NCI-H226 (cell line): ENCODE measurements around the gene SNX17.
A peak's percentile ranks its signal among the peaks of the same experiment; 100 is the strongest.
"Not testable (repeated sequence)": the region's sequence is repeated elsewhere in the genome, so short reads cannot be mapped to it uniquely, and the experiment has no call there.

Experiments used
- DNase-seq: peaks from one replicate; pipeline ENCODE4 v3.0.0-alpha.2; 2015

SNX17 gene

DNA sequence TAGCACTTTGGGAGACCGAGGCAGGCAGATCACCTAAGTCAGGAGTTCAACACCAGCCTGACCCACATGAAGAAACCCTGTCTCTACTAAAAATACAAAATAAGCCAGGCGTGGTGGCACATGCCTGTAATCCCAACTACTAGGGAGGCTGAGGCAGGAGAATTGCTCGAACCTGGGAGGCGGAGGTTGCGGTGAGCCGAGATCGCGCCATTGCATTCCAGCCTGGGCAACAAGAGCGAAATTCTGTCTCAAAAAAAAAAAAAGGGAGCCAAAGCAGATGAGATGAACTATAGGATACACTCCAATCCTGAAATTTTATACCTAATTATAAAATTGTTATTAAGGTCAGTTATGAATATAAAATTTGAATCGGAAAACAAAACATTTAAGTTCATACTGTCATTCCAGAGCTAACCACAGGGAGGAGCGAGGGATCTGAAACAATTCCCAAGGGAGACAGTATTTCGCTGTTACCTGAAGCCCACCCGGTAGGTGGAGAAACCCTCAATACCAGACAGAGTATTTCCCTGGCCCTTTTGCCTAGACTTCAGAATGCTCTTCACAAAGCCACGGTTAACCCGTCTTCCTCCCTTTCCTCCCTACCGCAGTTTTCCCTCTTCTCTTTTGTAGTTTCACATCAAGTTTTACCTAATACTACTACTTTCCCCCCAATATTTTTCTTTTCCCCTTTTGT lies 37.5 kb downstream of the SNX17 start:
- DNase-seq = peak; percentile 12

DNA sequence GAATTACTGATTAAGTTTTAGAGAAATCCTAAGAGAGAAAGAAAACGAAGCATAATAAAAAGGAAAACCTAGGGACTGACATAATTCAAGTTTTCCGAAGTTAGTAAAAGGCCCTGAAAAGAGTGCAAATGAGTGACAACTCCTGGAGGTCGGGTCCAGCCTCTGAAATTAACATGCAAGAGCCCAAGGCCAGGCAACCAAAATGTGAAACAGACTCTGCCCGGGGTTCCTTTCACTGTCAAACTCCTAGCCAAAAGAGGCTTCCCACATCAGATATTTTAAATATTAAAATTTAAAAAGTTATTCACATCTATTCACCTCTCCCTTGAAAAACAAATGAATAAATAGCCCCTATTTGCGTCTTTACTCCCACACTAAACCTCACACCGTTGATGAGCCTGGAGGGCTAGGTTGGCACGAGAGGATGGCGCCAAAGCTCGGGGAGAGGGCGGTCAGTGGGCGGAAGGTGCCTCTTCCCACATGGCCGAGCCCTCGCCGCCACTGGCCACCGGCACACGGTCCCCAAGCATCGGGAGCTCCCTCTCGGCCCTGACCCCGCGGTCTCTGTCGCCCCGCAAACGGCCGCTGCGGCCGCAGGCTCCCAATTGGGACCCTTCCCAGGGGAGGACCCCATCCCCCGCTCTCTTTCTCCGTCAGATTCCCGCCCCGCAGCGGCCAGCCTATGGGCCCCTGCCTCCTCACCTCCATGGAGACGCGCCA lies 38.3 kb downstream of the SNX17 start:
- no peak for DNase-seq

GRCh38 chr2:27409321-27410073 lies 39.1 kb downstream of the SNX17 start, which contains the start of gene PPM1G:
Gene PPM1G (minus strand): TSS chr2:27409591. CDS start chr2:27409422, 169 bp downstream.
- peak; percentile 87 for DNase-seq

GRCh38 chr2:27412419-27413152 lies 42.2 kb downstream of the SNX17 start:
- DNase-seq = no peak

DNA sequence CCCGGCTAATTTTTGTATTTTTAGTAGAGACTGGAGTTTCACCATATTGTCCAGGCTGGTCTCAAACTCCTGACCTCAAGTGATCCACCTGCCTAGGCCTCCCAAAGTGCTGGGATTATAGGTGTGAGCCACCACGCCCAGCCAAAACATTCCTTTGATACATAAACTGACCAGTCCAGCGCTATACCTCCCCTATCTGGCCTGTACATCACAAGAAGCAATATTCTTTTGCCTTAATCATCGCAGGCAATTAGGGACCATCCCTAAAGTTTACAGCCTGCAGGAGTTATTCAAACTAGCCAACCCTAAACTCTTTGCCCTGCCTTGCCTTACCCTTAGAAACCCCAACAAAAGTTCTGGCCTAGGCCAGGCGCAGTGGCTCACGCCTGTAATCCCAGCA lies 45.7 kb downstream of the SNX17 start:
- no peak for DNase-seq

- no peak for DNase-seq
These were observed 50.6 kb downstream of the SNX17 start for GRCh38 chr2:27420996-27421395.

DNA sequence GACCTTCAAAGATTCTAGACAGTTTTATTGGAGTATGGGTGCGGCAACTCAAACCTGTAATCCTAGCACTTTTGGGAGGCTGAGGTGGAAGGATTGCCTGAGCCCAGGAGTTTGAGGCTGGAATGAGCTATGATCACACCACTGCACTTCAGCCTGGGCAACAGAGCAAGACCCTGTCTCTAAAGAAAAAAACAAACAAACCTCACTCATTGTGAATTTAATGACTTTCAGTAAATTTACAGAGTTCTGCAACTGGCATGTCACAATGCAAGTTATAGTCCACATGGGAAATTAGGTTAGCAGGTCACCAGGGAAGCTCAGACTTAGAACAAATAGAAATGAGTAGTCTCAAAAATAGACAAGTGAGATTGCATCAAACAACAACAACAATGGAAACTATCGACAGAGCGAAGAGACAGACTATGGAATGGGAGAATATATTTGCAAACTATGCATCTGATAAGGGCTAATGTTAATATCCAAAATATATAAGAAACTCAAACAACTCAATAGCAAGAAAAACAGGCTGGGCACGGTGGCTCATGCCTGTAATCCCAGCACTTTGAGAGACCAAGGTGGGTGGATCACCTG lies 51.3 kb downstream of the SNX17 start:
- DNase-seq = no peak

DNA sequence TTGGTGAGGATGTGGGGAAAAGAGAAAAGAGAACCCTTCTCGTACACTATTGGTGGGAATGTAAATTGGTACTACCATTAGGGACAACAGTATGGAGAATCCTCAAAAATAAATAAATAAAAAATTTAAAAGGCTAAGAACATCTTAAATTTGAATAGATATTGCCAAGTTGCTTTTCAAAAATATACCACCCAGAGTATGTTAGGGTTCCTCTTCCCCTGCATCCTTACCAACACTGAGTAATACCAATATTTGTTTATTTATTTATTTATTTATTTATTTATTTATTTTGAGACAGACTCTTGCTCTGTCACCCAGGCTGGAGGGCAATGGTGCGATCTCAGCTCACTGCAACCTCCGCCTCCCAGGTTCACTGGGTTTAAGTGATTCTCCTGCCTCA lies 52.5 kb downstream of the SNX17 start:
- no peak for DNase-seq

- not testable (repeated sequence) for DNase-seq
These were observed 54.6 kb downstream of the SNX17 start for GRCh38 chr2:27425039-27425438.
